Endothelial cell (in vitro differentiated cells): Measurements from ENCODE around the gene PIGW. TPM values are rescaled to one million over a fixed set of nuclear protein-coding genes. Genes with fewer than 3 reads are reported as not detected.

Source experiments
- DNase-seq: peaks from one replicate; pipeline ENCODE4 v3.0.0; 2021; ENCODE audit warnings: low spot score
- H3K27ac Mint-ChIP-seq: one replicate; pipeline ENCODE4 v1.8.0; 2021; ENCODE audit warnings: mixed read lengths, inconsistent platforms; ENCODE audit not compliant: unreplicated experiment
- H3K27me3 Mint-ChIP-seq: one replicate; pipeline ENCODE4 v1.8.0; 2021; ENCODE audit warnings: mild to moderate bottlenecking, moderate library complexity, mixed read lengths, inconsistent platforms; ENCODE audit not compliant: unreplicated experiment
- H3K36me3 Mint-ChIP-seq: one replicate; pipeline ENCODE4 v1.8.0; 2021; ENCODE audit warnings: mild to moderate bottlenecking, low read depth, mixed read lengths, inconsistent platforms; ENCODE audit not compliant: unreplicated experiment
- H3K4me1 Mint-ChIP-seq: one replicate; pipeline ENCODE4 v1.8.0; 2021; ENCODE audit warnings: mild to moderate bottlenecking, mixed read lengths, inconsistent platforms; ENCODE audit not compliant: unreplicated experiment
- H3K4me3 Mint-ChIP-seq: one replicate; pipeline ENCODE4 v1.8.0; 2021; ENCODE audit warnings: mild to moderate bottlenecking, mixed read lengths, inconsistent platforms; ENCODE audit not compliant: unreplicated experiment
- H3K9me3 Mint-ChIP-seq: one replicate; pipeline ENCODE4 v1.8.0; 2021; ENCODE audit warnings: mixed read lengths, inconsistent platforms; ENCODE audit not compliant: unreplicated experiment
- total RNA-seq: library from RNA; stranded (reverse); fragmentation: NEBNext Ultra II Directional; extraction: Animal tissue kit (Norgen Biotek cat#: 25700); gene quantifications from one replicate; pipeline ENCODE4 v1.2.1, GENCODE V29; 2021; ENCODE audit not compliant: unreplicated experiment
- TF ChIP-seq, protein P1 (sequence below): fragments of 200-600 bp; sonication (generic); IDR thresholded peaks from one replicate; pipeline ENCODE4 v1.5.0; 2021; ENCODE audit warnings: antibody characterized with exemption; ENCODE audit not compliant: unreplicated experiment

The PIGW gene
- total RNA-seq, 1 donor from 2014 or later: 5.4 TPM

DNA sequence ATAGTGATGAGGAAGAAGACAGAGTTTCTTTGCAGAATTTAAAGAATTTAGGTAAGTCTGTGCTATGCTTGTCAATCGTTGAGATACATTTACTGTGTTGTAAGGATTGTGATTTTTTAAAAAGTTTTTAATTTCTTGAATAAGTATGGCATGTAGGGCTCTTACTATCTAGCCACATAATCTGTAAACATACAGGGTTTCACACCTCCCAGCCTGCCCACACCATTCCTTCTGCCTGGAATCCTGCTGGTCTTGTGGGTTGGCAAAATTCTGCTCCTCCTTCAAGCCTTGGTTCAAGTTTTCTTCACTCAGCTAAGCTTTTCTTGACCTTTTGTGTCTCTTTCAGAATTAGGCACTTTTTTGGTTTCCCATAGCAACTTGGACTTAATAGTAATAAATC is 40.8 kb upstream of the PIGW start:
- TF ChIP-seq, protein P1, sequence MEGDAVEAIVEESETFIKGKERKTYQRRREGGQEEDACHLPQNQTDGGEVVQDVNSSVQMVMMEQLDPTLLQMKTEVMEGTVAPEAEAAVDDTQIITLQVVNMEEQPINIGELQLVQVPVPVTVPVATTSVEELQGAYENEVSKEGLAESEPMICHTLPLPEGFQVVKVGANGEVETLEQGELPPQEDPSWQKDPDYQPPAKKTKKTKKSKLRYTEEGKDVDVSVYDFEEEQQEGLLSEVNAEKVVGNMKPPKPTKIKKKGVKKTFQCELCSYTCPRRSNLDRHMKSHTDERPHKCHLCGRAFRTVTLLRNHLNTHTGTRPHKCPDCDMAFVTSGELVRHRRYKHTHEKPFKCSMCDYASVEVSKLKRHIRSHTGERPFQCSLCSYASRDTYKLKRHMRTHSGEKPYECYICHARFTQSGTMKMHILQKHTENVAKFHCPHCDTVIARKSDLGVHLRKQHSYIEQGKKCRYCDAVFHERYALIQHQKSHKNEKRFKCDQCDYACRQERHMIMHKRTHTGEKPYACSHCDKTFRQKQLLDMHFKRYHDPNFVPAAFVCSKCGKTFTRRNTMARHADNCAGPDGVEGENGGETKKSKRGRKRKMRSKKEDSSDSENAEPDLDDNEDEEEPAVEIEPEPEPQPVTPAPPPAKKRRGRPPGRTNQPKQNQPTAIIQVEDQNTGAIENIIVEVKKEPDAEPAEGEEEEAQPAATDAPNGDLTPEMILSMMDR: no peak
- peaks cover 19% of the 10 kb centered on the region for H3K36me3 Mint-ChIP-seq
- no peaks in the 10 kb centered on the region for H3K9me3 Mint-ChIP-seq
- H3K4me3 Mint-ChIP-seq: no peak overlapping the region
- H3K27ac Mint-ChIP-seq: no peak overlapping the region
- peaks cover 1% of the 10 kb centered on the region for H3K4me1 Mint-ChIP-seq
- DNase-seq: no peak
- H3K27me3 Mint-ChIP-seq: no peaks in the 10 kb centered on the region

- no peak overlapping the region for H3K27ac Mint-ChIP-seq
Measured at GRCh38 chr17:36494674-36495073, 40.1 kb upstream of the PIGW start.

GRCh38 chr17:36495076-36495578 is 39.7 kb upstream of the PIGW start:
- Mint-ChIP-seq H3K4me3 (no peak overlapping the region), H3K36me3 (peaks cover 17% of the 10 kb centered on the region), H3K27me3 (no peaks in the 10 kb centered on the region), H3K4me1 (peaks cover 5% of the 10 kb centered on the region), H3K9me3 (no peaks in the 10 kb centered on the region), H3K27ac (no peak overlapping the region)
- no peak for DNase-seq
- TF ChIP-seq, protein P1: no peak

More at GRCh38 chr17:36494674-36495073, 40.1 kb upstream of the PIGW start:
- Mint-ChIP-seq H3K27me3 (no peaks in the 10 kb centered on the region), H3K4me3 (no peak overlapping the region), H3K9me3 (no peaks in the 10 kb centered on the region), H3K36me3 (peaks cover 17% of the 10 kb centered on the region), H3K4me1 (peaks cover 5% of the 10 kb centered on the region)
- TF ChIP-seq, protein P1: no peak
- no peak for DNase-seq

GRCh38 chr17:36496018-36496789 is 38.6 kb upstream of the PIGW start:
- Mint-ChIP-seq H3K9me3 (no peaks in the 10 kb centered on the region), H3K27me3 (no peaks in the 10 kb centered on the region), H3K27ac (peak overlapping the region; percentile 67), H3K4me3 (no peak overlapping the region), H3K36me3 (peaks cover 17% of the 10 kb centered on the region), H3K4me1 (peaks cover 5% of the 10 kb centered on the region)
- TF ChIP-seq, protein P1: no peak
- DNase-seq: no peak

GRCh38 chr17:36498155-36498554 is 36.6 kb upstream of the PIGW start:
- no peak overlapping the region for H3K27ac Mint-ChIP-seq
- H3K4me1 Mint-ChIP-seq: peaks cover 5% of the 10 kb centered on the region
- H3K36me3 Mint-ChIP-seq: peaks cover 28% of the 10 kb centered on the region
- peaks cover 2% of the 10 kb centered on the region for H3K27me3 Mint-ChIP-seq
- DNase-seq: no peak
- H3K9me3 Mint-ChIP-seq: no peaks in the 10 kb centered on the region
- H3K4me3 Mint-ChIP-seq: no peak overlapping the region
- TF ChIP-seq, protein P1: no peak
